HG02973 (cell line): ENCODE data around the gene TTC3.
"Not testable (repeated sequence)": the region's sequence is repeated elsewhere in the genome, so short reads cannot be mapped to it uniquely, and the experiment has no call there.

Experiments
- ATAC-seq: cut with Tn5 transposase; IDR thresholded peaks from one replicate; pipeline ENCODE4 v1.9.1; 2021; ENCODE audit warnings: moderate library complexity; ENCODE audit not compliant: unreplicated experiment

TTC3 gene

GRCh38 chr21:37072988-37073416 is at the start of gene TTC3, which contains the start of gene PIGP:
TSS of gene TTC3 (plus strand) at chr21:37073254. CDS start at chr21:37087258, 14,004 bp downstream.
TSS of gene PIGP (minus strand) at chr21:37073071. CDS start at chr21:37072515, 556 bp downstream.
- peak; percentile 70 for ATAC-seq

GRCh38 chr21:37026499-37026898 is 46.6 kb upstream of the TTC3 start:
- no peak for ATAC-seq

- ATAC-seq = no peak
Measured at GRCh38 chr21:37028570-37028969, 44.5 kb upstream of the TTC3 start.

- no peak for ATAC-seq
Measured at GRCh38 chr21:37030864-37031263, 42.2 kb upstream of the TTC3 start.

- ATAC-seq = no peak
Measured at GRCh38 chr21:37032293-37032692, 40.8 kb upstream of the TTC3 start.

- ATAC-seq = no peak
Measured at GRCh38 chr21:37032877-37033471, 40.1 kb upstream of the TTC3 start.

GRCh38 chr21:37034394-37034793 is 38.7 kb upstream of the TTC3 start:
- ATAC-seq = not testable (repeated sequence)

- ATAC-seq = no peak
Measured at GRCh38 chr21:37036177-37036576, 36.9 kb upstream of the TTC3 start.

GRCh38 chr21:37039411-37040075 is 33.5 kb upstream of the TTC3 start:
- ATAC-seq = no peak

- no peak for ATAC-seq
Measured at GRCh38 chr21:37040212-37040611, 32.8 kb upstream of the TTC3 start.

GRCh38 chr21:37041706-37042271 is 31.3 kb upstream of the TTC3 start:
- no peak for ATAC-seq

- no peak for ATAC-seq
Measured at GRCh38 chr21:37043818-37044217, 29.2 kb upstream of the TTC3 start.

GRCh38 chr21:37044643-37045042 is 28.4 kb upstream of the TTC3 start:
- no peak for ATAC-seq

- ATAC-seq = no peak
Measured at GRCh38 chr21:37045149-37045548, 27.9 kb upstream of the TTC3 start.

- no peak for ATAC-seq
Measured at GRCh38 chr21:37045556-37045955, 27.5 kb upstream of the TTC3 start.

GRCh38 chr21:37047079-37047478 is 26.0 kb upstream of the TTC3 start:
- no peak for ATAC-seq

GRCh38 chr21:37049741-37050140 is 23.3 kb upstream of the TTC3 start:
- not testable (repeated sequence) for ATAC-seq

GRCh38 chr21:37055271-37055855 is 17.7 kb upstream of the TTC3 start:
- no peak for ATAC-seq

GRCh38 chr21:37057614-37058013 is 15.4 kb upstream of the TTC3 start:
- ATAC-seq = no peak

- ATAC-seq = no peak
Measured at GRCh38 chr21:37058261-37058660, 14.8 kb upstream of the TTC3 start.

GRCh38 chr21:37059181-37059580 is 13.9 kb upstream of the TTC3 start:
- ATAC-seq = no peak

- no peak for ATAC-seq
Measured at GRCh38 chr21:37060296-37060695, 12.8 kb upstream of the TTC3 start.
